ENCODE data around the gene SUSD2. TPM values are rescaled to one million over a fixed set of nuclear protein-coding genes. Genes with fewer than 3 reads are reported as not detected.

SUSD2 gene
- total and polyA plus RNA-seq, 2 of the 4 experiments (the other 2 are of a cell fraction) = 0.18 to 1.6 TPM

DNA sequence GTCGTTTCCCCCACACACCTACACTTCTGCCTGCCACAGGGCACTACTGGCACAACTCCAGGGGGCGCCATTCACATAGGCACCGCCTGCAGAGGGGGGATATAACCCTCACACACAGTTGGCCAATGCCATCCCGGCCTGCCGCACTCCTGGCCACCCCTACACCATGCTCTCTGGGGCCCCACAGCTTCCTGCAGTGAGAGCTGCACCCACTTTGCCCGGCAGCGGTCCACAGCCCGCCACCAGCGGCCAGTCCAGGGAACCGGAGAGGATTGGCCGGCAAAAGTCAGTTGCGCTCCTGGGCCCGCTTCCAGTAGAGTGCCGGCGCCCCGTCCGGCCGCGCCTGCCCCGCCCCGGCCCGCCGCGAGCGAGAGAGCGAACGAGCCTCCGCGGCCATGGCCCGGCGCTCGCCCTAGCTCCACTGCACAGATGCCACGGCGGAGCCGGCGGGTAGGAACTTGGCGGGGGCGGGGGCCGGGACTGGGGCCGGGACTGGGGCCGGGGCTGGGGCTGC lies 25.6 kb upstream of the SUSD2 start (continued):
- peak; percentile 58; the same call in 1 of the 2 replicates for TF ChIP-seq MXI1 (IDR thresholded peaks at IDR 0.05; ENCODE audit: borderline replicate concordance, low read depth, low read length)

DNA sequence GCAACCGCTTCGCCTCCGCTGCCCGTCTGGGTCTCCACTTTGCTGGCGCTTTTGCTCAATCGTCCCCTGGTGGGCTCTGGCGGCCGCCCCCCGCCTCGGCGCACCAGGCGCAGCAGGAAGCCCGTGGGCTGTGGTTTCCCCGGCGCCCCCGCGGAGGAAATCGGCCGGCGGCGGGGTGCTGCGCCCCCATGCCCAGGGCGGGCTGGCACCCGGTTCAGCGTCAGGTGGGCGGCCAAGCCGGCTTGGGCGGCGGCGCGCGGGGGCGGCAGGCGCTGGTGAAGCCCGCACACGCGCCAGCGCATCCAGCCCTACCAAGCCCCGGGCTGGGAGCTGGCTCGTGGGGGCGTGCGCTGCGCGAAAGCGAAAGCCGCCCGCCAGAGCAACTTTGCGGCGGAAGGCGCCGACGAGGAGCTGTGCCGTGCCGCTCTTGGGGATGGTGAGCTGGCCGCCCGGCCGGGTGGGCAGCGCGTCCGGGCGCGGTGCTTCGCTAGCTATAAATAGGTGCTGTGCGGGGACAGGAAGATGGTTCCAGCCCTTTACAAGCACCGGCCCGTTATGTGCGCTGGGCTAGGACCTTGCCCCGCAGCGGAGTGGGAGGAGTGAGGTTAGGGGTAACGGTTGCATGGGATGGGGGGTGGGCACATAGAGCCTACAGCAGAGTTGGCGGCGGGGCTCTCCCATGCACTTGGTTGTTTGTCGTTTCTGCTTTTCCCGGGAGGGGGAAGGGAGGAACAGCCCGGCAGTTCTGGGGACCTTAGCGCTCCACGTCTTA lies 25.0 kb upstream of the SUSD2 start:
- dilution Hi-C loops (cut with HindIII; ENCODE audit: low sequenced_read_pairs, unreplicated experiment) (no loop called here), intact Hi-C loops (cut with micrococcal nuclease) (loop anchor here (5.0 kb wide), 2 partner anchors 49 to 94 kb away; no protein-coding TSS in a partner anchor), in situ Hi-C loops (cut with MboI; ENCODE audit: low sequenced_read_pairs) (no loop called here)
- H4K91ac ChIP-seq (ENCODE audit: insufficient read depth, low read depth, low read length) = peak overlapping the region; percentile 74
- peak overlapping the region; percentile 27 to 79; a peak in 2 of 4 replicates for H4K8ac ChIP-seq (ENCODE audit: low read depth in 2 of 2, low read length in 2 of 2)
- ATAC-seq (ENCODE audit: low read depth) (peak; percentile 50), DNase-seq (peak; percentile 52)
- no peak overlapping the region for H2BK15ac ChIP-seq (ENCODE audit: low read depth, low read length)
- peaks cover 49% of the 10 kb centered on the region for H4K20me1 ChIP-seq (ENCODE audit: insufficient read depth, low read length)
- peak overlapping the region; percentile 83 for H3K4me3 ChIP-seq (ENCODE audit: insufficient read depth, low read depth, low read length)
- peaks cover 43% of the 10 kb centered on the region for H3K9me1 ChIP-seq (ENCODE audit: insufficient read depth, low read length)
- H3K14ac ChIP-seq (replicated peaks; ENCODE audit: low read depth, low read length) = peak overlapping the region; percentile 61
- no TSS peak for BruUV-seq (replicated peaks)
- no peaks in the 10 kb centered on the region for H3K27me3 ChIP-seq (ENCODE audit: control insufficient read depth, insufficient read depth, low read length)
- CTCF ChIA-PET = interaction anchor here (1.1 to 2.4 kb wide), 7 partner anchors 10 to 67 kb away, joined by 3 to 19 read pairs (median 6); no protein-coding TSS in a partner anchor
- H4K5ac ChIP-seq (ENCODE audit: low read depth, low read length) = peak overlapping the region; percentile 6; the same call in 1 of the 2 replicates
- H3K4ac ChIP-seq (ENCODE audit: low read depth, low read length) = peak overlapping the region; percentile 97
- POLR2A ChIA-PET (ENCODE audit: unreplicated experiment) = interaction anchor here (0.6 kb wide), 1 partner anchor 9 kb away, joined by 7 read pairs; no protein-coding TSS in a partner anchor
- peak overlapping the region; percentile 85 for H2AFZ ChIP-seq (replicated peaks; ENCODE audit: low read length, poor library complexity)
- 0% methylated on average over 28 of the region's 77 CpGs; no CpG with 5 or more reads in 1 of the 2 experiments for WGBS, 2 experiments (ENCODE audit: extremely low coverage in 2 of 2, insufficient read length in 1 of 2)
- H3K23ac ChIP-seq (ENCODE audit: low read depth, low read length) = peak overlapping the region; percentile 34
- no peaks in the 10 kb centered on the region; the same call in 1 of the 2 replicates for H3K36me3 ChIP-seq (ENCODE audit: control insufficient read depth, insufficient read depth, low read length)
- TF ChIP-seq CHD1 (IDR thresholded peaks at IDR 0.05; ENCODE audit: low read depth, low read length) (no peak), MAZ (IDR thresholded peaks at IDR 0.05; ENCODE audit: borderline replicate concordance, low read depth, low read length) (no peak), MXI1 (IDR thresholded peaks at IDR 0.05; ENCODE audit: borderline replicate concordance, low read depth, low read length) (peak; percentile 94), BHLHE40 (IDR thresholded peaks at IDR 0.05; ENCODE audit: low read depth, low read length) (peak; percentile 36; the same call in 1 of the 2 replicates)
- H2BK20ac ChIP-seq (ENCODE audit: low read depth, low read length) = no peak overlapping the region
- H2AK5ac ChIP-seq (ENCODE audit: low read depth, low read length) = peak overlapping the region; percentile 47
- H3K56ac ChIP-seq (ENCODE audit: extremely low read depth, insufficient read depth, low read length) = peak overlapping the region; percentile 69; the same call in 1 of the 2 replicates
- peak overlapping the region; percentile 87 for H2BK5ac ChIP-seq (ENCODE audit: low read depth, low read length, poor library complexity, severe bottlenecking)
- H3K9me3 ChIP-seq (ENCODE audit: control insufficient read depth, insufficient read depth, low read length) = no peaks in the 10 kb centered on the region
- H3K4me2 ChIP-seq (ENCODE audit: low read depth, low read length) = peak overlapping the region; percentile 82
- peaks cover 43 to 89% of the 10 kb centered on the region in 2 experiments for H3K79me1 ChIP-seq (ENCODE audit: low read depth in 1 of 2, low read length in 2 of 2)
- peak overlapping the region; percentile 88 for H3K9ac ChIP-seq (ENCODE audit: low read depth, low read length)
- peak overlapping the region; percentile 84 for H3K27ac ChIP-seq (ENCODE audit: insufficient read depth, low read length)
- H3K4me1 ChIP-seq (ENCODE audit: control insufficient read depth, insufficient read depth, low read length) = peaks cover 37% of the 10 kb centered on the region
- H2AK9ac ChIP-seq (replicated peaks; ENCODE audit: low read depth, low read length, poor library complexity) = peak overlapping the region; percentile 88
- peak overlapping the region; percentile 28; the same call in 1 of the 2 replicates for H2BK120ac ChIP-seq (ENCODE audit: low read depth, low read length)
- H3K18ac ChIP-seq (ENCODE audit: low read depth, low read length) = peak overlapping the region; percentile 18

All from IMR-90 (cell line).